ENCODE measurements around the gene DTHD1.

The DTHD1 gene

GRCh38 chr4:36316607-36317006 lies 35.2 kb downstream of the DTHD1 start:
- ATAC-seq = peak in 1 of 2 donors; percentile 53

GRCh38 chr4:36317721-36318120 lies 36.3 kb downstream of the DTHD1 start:
- no peak for ATAC-seq

GRCh38 chr4:36320117-36320896 lies 38.9 kb downstream of the DTHD1 start:
- peak in 1 of 2 donors; percentile 5 for ATAC-seq

GRCh38 chr4:36321176-36321575 lies 39.8 kb downstream of the DTHD1 start:
- no peak for ATAC-seq

- ATAC-seq = peak; percentile 78
Measured at GRCh38 chr4:36322921-36323354, 41.5 kb downstream of the DTHD1 start.

- no peak for ATAC-seq
Measured at GRCh38 chr4:36323816-36324419, 42.5 kb downstream of the DTHD1 start.

GRCh38 chr4:36324808-36325207 lies 43.4 kb downstream of the DTHD1 start:
- no peak for ATAC-seq

- ATAC-seq = peak; percentile 27 to 34
Measured at GRCh38 chr4:36325499-36325898, 44.1 kb downstream of the DTHD1 start.

GRCh38 chr4:36325926-36326325 lies 44.5 kb downstream of the DTHD1 start:
- ATAC-seq = no peak

- no peak for ATAC-seq
Measured at GRCh38 chr4:36326476-36327029, 45.1 kb downstream of the DTHD1 start.

GRCh38 chr4:36327400-36327799 lies 46.0 kb downstream of the DTHD1 start:
- ATAC-seq = no peak

GRCh38 chr4:36328130-36328529 lies 46.7 kb downstream of the DTHD1 start:
- ATAC-seq = no peak

- no peak for ATAC-seq
Measured at GRCh38 chr4:36329228-36329627, 47.8 kb downstream of the DTHD1 start.

- no peak for ATAC-seq
Measured at GRCh38 chr4:36330796-36331195, 49.4 kb downstream of the DTHD1 start.

GRCh38 chr4:36332023-36332781 lies 50.8 kb downstream of the DTHD1 start:
- ATAC-seq = peak in 1 of 2 donors; percentile 43

GRCh38 chr4:36332782-36333131 lies 51.3 kb downstream of the DTHD1 start:
- ATAC-seq = peak; percentile 48 to 62

- ATAC-seq = no peak
Measured at GRCh38 chr4:36333303-36333877, 52.0 kb downstream of the DTHD1 start.

- no peak for ATAC-seq
Measured at GRCh38 chr4:36337665-36338185, 56.3 kb downstream of the DTHD1 start.

- ATAC-seq = no peak
Measured at GRCh38 chr4:36338973-36339372, 57.6 kb downstream of the DTHD1 start.

GRCh38 chr4:36341936-36342335 lies 60.5 kb downstream of the DTHD1 start:
- no peak for ATAC-seq

- no peak for ATAC-seq
Measured at GRCh38 chr4:36343501-36344175, 62.2 kb downstream of the DTHD1 start.

GRCh38 chr4:36348403-36348938 lies 67.1 kb downstream of the DTHD1 start:
- ATAC-seq = peak; percentile 86 to 88

All from activated CD4-positive, CD25-positive, alpha-beta regulatory T cell treated with anti-CD3 and anti-CD28 coated beads, Interleukin-2, amount 50 U/mL, for 24 hours (primary cell).